Spleen (tissue), 7 donors: Measurements from ENCODE around the gene SLCO4A1.

Experiments
- CTCF ChIP-seq, 11 experiments: fragments of 200-600 bp in 7 of 11; fragments of 450-650 bp in 4 of 11; sonication (generic) in 4 of 11; IDR thresholded peaks in 8 of 11; conservative IDR thresholded peaks in 3 of 11; 1 replicate in 7 of 11; 2 replicates in 4 of 11; pipeline versions ENCODE4 v1.4.0 to v1.8.0; 2016 to 2021; ENCODE audit warnings: antibody characterized with exemption in 11 of 11, inconsistent platforms in 4 of 11, mild to moderate bottlenecking in 1 of 11
- POLR2AphosphoS5 ChIP-seq, 3 donors: sonication (generic); formaldehyde crosslinking; IDR thresholded peaks; one replicate each; pipeline ENCODE4 v1.5.1; 2017; ENCODE audit warnings: antibody characterized with exemption in 3 of 3
- donor health status: DM: no; HTN: no; CAD: no; lungs with moderate emphysema.
- donor health status: DM: no; HTN: no; CAD: no.
- donor health status: DM: no; HTN: no; CAD: no.

- TF ChIP-seq POLR2AphosphoS5 (IDR thresholded peaks at IDR 0.05) (no peak), CTCF (IDR thresholded peaks at IDR 0.05 in 8 of 11, conservative IDR thresholded peaks at IDR 0.05 in 3 of 11) (no peak)
Measured at GRCh38 chr20:62670156-62670555, 27.9 kb downstream of the SLCO4A1 start.
